Bronchial epithelial cell (primary cell): ENCODE data around the gene U2AF1L4. TPM values are rescaled to one million over a fixed set of nuclear protein-coding genes. Genes with fewer than 3 reads are reported as not detected.

Experiments
- DNase-seq: peaks from one replicate; pipeline ENCODE4 v3.0.0-alpha.2; 2010; ENCODE audit warnings: low read depth
- FAIRE-seq: peaks from 2 replicates; lab custom pipeline; 2011; peaks lifted over from hg19 to GRCh38; lab: Jason Lieb, UNC
- H3K27me3 ChIP-seq: 2 replicates; pipeline ENCODE4 v1.5.1; 2011; ENCODE audit warnings: low read length; ENCODE audit not compliant: control insufficient read depth, insufficient read depth
- H3K36me3 ChIP-seq: 2 replicates; pipeline ENCODE4 v1.5.1; 2011; ENCODE audit warnings: low read length; ENCODE audit not compliant: control insufficient read depth, insufficient read depth
- H3K4me3 ChIP-seq: 2 replicates; pipeline ENCODE4 v1.5.1; 2011; ENCODE audit warnings: mild to moderate bottlenecking, low read depth, low read length, control low read depth
- total RNA-seq: library from RNA; depleted of rRNA; stranded (reverse); fragments of >200 nt; gene quantifications from 2 replicates; pipeline ENCODE4 v1.2.1, GENCODE V29; 2014
- TF ChIP-seq, protein P1 (sequence below): IDR thresholded peaks from 2 replicates; pipeline ENCODE4 v1.5.1; 2011; ENCODE audit warnings: mild to moderate bottlenecking, moderate library complexity, low read length, control low read depth, inconsistent platforms; ENCODE audit not compliant: insufficient read depth, severe bottlenecking

The U2AF1L4 gene
- total RNA-seq, 1 donor from 2014 or later = 14.7 TPM

DNA sequence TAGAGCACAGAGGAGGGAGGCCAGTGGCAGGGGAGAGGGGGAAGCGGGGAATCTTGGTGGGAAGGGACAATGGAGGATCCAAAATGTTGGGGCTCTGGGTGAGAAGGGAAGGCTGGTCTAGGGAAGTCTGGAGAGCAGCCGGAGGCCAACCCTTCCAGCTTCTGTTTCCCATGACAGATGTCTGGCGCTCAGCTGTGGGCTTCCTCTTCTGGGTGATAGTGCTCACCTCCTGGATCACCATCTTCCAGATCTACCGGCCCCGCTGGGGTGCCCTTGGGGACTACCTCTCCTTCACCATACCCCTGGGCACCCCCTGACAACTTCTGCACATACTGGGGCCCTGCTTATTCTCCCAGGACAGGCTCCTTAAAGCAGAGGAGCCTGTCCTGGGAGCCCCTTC is 1.3 kb upstream of the U2AF1L4 start:
- H3K36me3 ChIP-seq = peaks cover 4% of the 10 kb centered on the region
- no peaks in the 10 kb centered on the region for H3K27me3 ChIP-seq
- FAIRE-seq = no peak
- no peak for DNase-seq
- no peak overlapping the region for H3K4me3 ChIP-seq
- TF ChIP-seq, protein P1, sequence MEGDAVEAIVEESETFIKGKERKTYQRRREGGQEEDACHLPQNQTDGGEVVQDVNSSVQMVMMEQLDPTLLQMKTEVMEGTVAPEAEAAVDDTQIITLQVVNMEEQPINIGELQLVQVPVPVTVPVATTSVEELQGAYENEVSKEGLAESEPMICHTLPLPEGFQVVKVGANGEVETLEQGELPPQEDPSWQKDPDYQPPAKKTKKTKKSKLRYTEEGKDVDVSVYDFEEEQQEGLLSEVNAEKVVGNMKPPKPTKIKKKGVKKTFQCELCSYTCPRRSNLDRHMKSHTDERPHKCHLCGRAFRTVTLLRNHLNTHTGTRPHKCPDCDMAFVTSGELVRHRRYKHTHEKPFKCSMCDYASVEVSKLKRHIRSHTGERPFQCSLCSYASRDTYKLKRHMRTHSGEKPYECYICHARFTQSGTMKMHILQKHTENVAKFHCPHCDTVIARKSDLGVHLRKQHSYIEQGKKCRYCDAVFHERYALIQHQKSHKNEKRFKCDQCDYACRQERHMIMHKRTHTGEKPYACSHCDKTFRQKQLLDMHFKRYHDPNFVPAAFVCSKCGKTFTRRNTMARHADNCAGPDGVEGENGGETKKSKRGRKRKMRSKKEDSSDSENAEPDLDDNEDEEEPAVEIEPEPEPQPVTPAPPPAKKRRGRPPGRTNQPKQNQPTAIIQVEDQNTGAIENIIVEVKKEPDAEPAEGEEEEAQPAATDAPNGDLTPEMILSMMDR = no peak

DNA sequence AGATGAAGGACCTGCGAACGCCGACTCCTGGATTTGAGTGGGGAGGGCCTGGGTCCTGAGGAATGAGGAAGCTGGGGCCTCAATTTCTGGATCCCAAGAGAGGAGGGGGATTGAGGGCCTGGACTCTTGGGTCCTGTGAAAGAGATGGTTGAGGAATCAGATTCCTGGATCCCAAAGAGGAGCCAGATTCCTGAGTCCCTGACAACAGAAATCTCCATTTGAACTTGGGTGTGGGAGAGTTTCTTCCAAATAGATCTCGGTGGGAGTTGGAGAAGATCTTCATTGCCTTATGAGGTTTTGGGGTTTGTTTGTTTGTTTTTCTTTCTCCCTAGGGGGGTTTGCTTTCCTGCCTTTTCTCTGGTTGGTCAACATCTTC is 857 bp upstream of the U2AF1L4 start:
- H3K27me3 ChIP-seq = no peaks in the 10 kb centered on the region
- FAIRE-seq (no peak), DNase-seq (no peak)
- H3K36me3 ChIP-seq = peaks cover 4% of the 10 kb centered on the region
- TF ChIP-seq, protein P1 = no peak
- H3K4me3 ChIP-seq = peak overlapping the region; percentile 85

DNA sequence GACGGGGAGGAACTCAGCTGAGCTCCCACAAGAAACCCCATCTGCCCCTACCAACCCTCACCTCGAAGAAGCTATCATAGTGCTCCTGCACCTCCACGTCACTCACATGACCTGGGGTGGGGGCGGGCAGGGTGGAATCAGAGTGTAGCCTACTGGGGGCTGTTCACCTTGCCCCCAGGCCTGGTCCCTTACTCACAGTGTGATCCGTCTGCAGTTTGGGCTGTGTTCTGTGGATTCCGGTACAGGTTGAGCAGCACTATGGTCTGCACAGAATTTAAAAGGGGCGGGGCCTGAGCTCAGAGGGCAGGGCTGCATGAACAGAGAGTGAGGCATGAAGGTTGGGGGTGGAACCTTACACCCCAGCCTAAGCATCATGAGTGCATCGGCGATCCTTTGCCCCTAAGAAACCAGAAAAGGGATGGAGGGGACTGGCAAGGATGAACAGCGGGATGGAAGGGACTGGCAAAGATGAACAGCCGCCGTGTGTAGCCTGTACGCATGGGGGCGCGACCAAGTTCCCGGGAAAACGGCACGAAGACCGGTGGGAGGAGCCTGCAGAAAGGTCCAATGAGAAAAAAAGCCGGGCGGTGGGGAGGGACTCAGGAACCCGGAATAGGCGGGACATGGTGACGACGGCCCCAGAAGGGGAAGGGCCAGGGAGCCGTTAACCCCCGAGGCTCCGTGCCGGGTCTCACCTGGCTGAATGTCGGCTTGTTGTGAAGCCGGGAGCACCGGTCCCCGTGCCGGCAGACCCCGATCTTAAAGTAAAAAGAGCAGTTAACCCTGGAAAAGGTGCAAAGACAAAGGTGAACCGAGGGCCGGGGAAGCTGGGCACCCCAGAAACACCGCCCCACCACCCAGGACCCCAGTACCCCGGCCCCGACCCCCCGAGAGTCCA is 539 bp downstream of the U2AF1L4 start:
- H3K4me3 ChIP-seq = peak overlapping the region; percentile 85
- peaks cover 2% of the 10 kb centered on the region for H3K36me3 ChIP-seq
- TF ChIP-seq, protein P1 = peak; percentile 56
- FAIRE-seq (no peak), DNase-seq (peak; percentile 88)
- H3K27me3 ChIP-seq = no peaks in the 10 kb centered on the region

DNA sequence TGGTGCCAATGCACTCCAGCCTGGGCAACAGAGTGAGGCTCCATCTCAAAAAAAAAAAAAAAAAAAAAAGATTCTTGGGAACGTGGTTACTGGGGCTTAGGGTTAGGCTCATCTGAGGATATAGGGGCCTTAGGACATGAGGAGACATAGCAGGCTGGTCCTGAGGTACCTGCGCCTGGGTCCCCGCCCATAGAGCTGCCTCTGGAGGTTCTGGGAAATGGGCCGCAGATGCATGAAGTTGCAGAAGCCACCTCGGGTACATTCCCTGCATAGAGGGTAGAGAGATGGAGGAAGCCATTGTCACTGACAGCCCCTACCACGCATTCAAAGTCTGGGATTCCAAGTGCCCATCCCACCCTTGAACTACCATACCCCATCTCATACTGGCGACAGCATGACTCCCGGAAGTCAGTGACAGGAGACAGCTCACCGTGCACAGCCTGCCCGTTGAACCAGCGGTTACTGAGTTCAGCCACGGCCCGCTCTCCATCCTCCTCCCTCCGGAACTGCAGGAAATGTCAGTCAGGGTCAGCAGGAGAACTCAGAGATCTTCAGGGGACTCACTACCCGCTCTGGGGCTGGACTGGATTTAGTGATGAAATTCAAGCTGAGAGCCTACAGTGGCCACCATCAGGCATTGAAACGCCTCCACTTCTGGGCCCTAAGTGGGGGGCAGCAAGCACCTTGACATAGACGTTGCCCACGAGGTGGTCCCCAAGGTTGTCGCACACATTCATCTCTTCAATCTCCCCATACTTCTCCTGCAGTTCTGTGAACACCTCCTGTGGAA is 1.4 kb downstream of the U2AF1L4 start:
- FAIRE-seq = no peak
- H3K27me3 ChIP-seq = no peaks in the 10 kb centered on the region
- TF ChIP-seq, protein P1 = no peak
- H3K36me3 ChIP-seq = peaks cover 3% of the 10 kb centered on the region
- DNase-seq = no peak
- no peak overlapping the region for H3K4me3 ChIP-seq

DNA sequence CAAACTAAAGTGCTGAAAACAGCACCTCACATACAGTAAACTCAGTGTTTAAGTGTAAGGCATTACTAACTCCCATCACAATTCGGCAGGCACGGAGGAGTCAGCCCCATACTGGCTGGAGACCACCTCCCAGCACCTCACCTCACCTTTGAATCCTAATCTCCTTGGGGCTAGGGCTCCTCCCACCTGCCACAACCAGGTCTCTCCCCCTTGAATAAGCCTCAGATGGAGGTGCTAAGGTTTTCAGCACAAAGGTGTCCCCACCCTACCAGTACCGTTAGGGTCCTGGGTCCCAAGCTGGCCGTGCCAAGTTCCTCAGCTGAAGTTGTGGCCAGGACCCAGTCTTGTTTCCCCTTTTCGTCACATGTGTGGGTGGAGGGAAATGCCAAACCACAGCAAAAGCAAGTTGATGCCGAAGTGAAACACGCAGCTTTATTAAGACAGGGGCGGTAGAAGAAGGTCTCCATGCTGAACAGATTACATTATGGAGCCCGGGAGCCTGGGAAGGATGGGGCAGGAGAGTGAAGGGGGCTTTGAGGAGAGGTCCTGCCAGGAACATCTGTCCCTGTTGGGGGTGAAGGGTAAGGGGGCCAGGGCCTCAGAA is 3.0 kb downstream of the U2AF1L4 start, which contains the start of gene IGFLR1:
Gene IGFLR1, minus strand, starts transcription at position 332 of the 604 bp plus-strand sequence. CDS start 1,272 bp downstream, outside the sequence.
- H3K4me3 ChIP-seq = no peak within 1 kb of the TSS
- no peak for DNase-seq
- H3K36me3 ChIP-seq = peaks cover 11% of the 10 kb centered on the region
- no peaks in the 10 kb centered on the region for H3K27me3 ChIP-seq
- TF ChIP-seq, protein P1 = no peak
- FAIRE-seq = no peak
